SH-SY5Y (cell line): ENCODE measurements around the gene MCF2L2.

Experiments used
- GATA2 ChIP-seq: IDR thresholded peaks from 2 replicates; pipeline ENCODE4 v1.6.1; 2011; ENCODE audit warnings: mild to moderate bottlenecking, low read depth, low read length
- GATA3 ChIP-seq: IDR thresholded peaks from 2 replicates; pipeline ENCODE4 v1.6.1; 2011; ENCODE audit warnings: low read depth, mild to moderate bottlenecking, low read length, moderate library complexity

- TF ChIP-seq GATA2 (no peak), GATA3 (no peak)
Measured at GRCh38 chr3:183400352-183400751, 28.1 kb downstream of the MCF2L2 start.
